WTC11 (cell line): ENCODE results near the gene NEUROD2.

Experiments used
- CTCF ChIP-seq: fragments of 200-600 bp; IDR thresholded peaks from 2 replicates; pipeline ENCODE4 v1.8.0; 2022; ENCODE audit warnings: antibody characterized with exemption
- JUN ChIP-seq: sonication (generic); formaldehyde crosslinking; IDR thresholded peaks from 2 replicates; pipeline ENCODE4 v1.8.0; 2023; ENCODE audit warnings: mild to moderate bottlenecking, missing genetic modification reagents
- NR2C2 ChIP-seq: sonication (generic); formaldehyde crosslinking; IDR thresholded peaks from 2 replicates; pipeline ENCODE4 v1.8.0; 2022; ENCODE audit warnings: mild to moderate bottlenecking, missing genetic modification reagents
- NR3C1 ChIP-seq: sonication (generic); formaldehyde crosslinking; conservative IDR thresholded peaks from 2 replicates; pipeline ENCODE4 v1.8.1; 2023; ENCODE audit warnings: low read depth, mild to moderate bottlenecking, missing genetic modification reagents
- SMAD3 ChIP-seq: sonication (generic); formaldehyde crosslinking; IDR thresholded peaks from 2 replicates; pipeline ENCODE4 v1.8.0; 2022; ENCODE audit warnings: missing genetic modification reagents, mild to moderate bottlenecking, borderline replicate concordance
- TF ChIP-seq, protein P1 (sequence below): sonication (generic); formaldehyde crosslinking; IDR thresholded peaks from 2 replicates; pipeline ENCODE4 v1.8.0; 2022; ENCODE audit warnings: mild to moderate bottlenecking, missing genetic modification reagents

DNA sequence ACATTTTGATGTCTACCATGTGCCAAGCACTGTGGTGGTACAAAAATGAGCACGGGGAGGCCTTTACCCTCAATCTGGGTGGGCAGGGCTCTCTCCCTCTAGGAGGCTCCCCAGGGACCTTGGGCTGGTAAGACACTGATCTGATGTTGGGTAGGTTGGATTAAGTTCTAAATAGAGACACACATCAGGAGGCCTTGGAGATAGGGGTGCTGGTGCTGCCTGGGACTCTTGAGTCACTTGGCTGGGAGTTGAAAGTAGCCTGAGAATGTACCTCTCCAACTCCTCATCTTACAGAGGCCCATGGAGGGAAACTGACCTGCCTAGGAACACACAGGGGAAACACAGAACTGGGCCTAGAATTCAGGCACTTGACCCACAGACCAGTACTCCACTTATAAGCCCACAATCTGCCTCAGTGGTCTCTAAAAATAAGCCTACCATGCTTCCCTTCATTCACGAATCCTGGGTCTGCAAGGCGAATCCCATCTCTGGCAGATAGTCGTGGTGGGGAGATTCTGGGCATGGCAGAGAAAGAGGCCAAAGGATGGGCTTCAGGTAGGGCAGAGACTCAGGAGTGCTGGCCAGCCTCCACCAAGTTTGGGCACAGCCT, 1.8 kb upstream of the NEUROD2 start:
- TF ChIP-seq NR3C1 (CRISPR knock-in tag) (no peak), CTCF (no peak), SMAD3 (CRISPR knock-in tag) (no peak), NR2C2 (CRISPR knock-in tag) (no peak), JUN (no peak)
- TF ChIP-seq, protein P1, sequence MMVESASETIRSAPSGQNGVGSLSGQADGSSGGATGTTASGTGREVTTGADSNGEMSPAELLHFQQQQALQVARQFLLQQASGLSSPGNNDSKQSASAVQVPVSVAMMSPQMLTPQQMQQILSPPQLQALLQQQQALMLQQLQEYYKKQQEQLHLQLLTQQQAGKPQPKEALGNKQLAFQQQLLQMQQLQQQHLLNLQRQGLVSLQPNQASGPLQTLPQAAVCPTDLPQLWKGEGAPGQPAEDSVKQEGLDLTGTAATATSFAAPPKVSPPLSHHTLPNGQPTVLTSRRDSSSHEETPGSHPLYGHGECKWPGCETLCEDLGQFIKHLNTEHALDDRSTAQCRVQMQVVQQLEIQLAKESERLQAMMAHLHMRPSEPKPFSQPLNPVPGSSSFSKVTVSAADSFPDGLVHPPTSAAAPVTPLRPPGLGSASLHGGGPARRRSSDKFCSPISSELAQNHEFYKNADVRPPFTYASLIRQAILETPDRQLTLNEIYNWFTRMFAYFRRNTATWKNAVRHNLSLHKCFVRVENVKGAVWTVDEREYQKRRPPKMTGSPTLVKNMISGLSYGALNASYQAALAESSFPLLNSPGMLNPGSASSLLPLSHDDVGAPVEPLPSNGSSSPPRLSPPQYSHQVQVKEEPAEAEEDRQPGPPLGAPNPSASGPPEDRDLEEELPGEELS (CRISPR knock-in tag) = no peak
